ENCODE measurements around the gene RHBDF1. TPM values are rescaled to one million over a fixed set of nuclear protein-coding genes. Genes with fewer than 3 reads are reported as not detected.

RHBDF1 gene
- total and polyA plus RNA-seq, 9 of the 15 experiments (the other 6 are each of a cell fraction or from before 2014, with no cell fraction given): 1.0 to 8.2 (median 4.2) TPM

DNA sequence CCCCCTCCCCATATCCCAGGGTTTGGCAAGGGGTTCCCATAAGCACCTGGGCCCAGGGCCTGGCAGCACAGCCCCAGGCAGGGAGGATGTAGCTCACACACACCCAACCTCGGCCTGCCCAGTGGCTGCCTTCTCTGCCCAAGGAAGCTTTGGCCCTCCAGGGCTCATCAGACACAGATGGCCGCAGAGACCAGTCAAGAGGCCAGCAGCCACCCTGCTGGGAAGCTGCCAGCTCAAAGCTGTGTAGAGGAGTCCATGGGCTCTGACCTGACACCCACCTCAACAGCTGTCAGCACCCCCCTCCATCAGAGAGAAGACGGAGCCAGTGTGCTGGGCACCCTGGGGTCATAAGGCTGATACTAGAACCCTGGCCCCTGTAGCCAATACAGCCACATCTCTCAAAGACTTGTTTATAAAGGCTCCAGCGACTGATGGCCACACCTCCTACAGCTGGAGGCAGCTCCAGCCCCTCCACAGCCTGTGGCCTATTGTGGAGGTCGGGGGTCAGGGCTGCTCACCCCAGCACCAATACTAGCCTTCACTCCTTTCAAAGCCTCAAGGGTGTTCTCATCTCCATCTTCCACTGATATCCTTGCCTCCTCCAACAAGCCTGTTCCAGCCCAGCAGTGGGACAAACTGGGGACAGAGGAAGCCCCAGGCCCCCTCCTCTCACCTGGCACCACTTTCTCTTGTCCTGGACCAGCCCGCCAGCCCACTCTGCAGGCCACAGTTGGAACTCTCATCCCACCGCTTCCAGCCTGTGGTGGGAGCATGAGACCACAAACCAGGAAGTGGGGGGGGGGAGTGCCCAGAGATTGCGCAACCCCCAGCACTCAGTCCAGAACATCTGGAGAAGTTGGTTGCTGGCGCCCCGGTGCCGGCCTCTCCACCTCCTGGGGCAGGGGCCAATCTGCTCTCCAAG, 3.4 kb upstream of the RHBDF1 start (continued):
- TF ChIP-seq, protein P1, sequence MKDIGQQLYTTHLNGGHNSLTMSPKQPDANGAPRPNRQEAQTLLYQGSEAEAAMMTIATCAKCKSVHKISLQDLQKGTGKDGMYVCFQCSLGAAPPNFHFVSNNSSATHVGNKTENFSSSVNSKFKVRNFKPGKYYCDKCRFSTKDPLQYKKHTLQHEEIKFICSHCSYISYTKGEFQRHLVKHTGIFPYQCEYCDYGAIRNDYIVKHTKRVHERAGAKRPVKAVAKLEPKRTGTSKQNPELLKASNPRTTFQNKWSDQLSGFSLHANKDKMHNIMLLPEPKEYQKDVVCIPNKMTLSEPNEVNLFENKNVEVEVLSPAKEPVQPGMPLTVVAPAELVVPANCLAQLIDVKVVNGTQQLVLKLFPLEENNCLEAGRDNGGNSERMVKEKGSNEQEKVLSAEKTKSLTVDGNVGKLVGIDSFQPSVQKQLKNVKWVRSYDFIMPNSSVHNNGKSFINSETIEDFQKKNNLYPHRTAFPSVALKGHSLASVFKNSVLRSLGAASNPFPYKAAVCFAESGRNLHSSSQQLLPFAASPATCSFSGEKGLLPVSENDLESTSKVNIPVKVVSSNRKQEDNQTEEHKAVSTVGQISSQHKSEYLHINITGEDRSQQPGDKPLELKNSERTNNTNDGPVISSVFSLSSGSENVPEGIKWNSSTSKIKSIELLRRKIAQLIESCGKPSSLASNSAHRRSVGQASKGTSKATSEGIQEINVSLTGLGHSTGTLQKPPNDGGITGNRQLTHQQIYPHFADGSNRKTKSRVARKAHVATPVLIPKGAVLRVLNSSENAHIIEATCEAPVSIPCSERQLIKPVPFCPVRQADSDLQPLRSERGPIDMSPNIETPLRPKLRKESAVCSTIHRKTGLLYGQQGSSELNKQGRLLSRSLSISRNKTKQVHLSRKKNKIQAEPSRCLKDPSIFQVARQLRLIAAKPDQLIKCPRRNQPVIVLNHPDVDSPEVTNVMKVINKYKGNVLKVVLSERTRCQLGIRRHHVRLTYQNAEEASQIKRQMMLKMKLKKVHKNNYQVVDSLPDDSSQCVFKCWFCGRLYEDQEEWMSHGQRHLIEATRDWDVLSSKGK (CRISPR knock-in tag; IDR thresholded peaks at IDR 0.05): no peak
- TF ChIP-seq, protein P2, sequence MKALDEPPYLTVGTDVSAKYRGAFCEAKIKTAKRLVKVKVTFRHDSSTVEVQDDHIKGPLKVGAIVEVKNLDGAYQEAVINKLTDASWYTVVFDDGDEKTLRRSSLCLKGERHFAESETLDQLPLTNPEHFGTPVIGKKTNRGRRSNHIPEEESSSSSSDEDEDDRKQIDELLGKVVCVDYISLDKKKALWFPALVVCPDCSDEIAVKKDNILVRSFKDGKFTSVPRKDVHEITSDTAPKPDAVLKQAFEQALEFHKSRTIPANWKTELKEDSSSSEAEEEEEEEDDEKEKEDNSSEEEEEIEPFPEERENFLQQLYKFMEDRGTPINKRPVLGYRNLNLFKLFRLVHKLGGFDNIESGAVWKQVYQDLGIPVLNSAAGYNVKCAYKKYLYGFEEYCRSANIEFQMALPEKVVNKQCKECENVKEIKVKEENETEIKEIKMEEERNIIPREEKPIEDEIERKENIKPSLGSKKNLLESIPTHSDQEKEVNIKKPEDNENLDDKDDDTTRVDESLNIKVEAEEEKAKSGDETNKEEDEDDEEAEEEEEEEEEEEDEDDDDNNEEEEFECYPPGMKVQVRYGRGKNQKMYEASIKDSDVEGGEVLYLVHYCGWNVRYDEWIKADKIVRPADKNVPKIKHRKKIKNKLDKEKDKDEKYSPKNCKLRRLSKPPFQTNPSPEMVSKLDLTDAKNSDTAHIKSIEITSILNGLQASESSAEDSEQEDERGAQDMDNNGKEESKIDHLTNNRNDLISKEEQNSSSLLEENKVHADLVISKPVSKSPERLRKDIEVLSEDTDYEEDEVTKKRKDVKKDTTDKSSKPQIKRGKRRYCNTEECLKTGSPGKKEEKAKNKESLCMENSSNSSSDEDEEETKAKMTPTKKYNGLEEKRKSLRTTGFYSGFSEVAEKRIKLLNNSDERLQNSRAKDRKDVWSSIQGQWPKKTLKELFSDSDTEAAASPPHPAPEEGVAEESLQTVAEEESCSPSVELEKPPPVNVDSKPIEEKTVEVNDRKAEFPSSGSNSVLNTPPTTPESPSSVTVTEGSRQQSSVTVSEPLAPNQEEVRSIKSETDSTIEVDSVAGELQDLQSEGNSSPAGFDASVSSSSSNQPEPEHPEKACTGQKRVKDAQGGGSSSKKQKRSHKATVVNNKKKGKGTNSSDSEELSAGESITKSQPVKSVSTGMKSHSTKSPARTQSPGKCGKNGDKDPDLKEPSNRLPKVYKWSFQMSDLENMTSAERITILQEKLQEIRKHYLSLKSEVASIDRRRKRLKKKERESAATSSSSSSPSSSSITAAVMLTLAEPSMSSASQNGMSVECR (CRISPR knock-in tag; IDR thresholded peaks at IDR 0.05): peak; percentile 86
- TF ChIP-seq DACH1 (IDR thresholded peaks at IDR 0.05; ENCODE audit: partially characterized antibody) (peak; percentile 42), GATAD2A (IDR thresholded peaks at IDR 0.05) (0 out of 2 replicates have a peak, but pooled peaks have one; percentile 25), CTBP1 (IDR thresholded peaks at IDR 0.05; ENCODE audit: borderline replicate concordance) (peak; percentile 57; the same call in 1 of the 2 replicates), RBM34 (IDR thresholded peaks at IDR 0.05; ENCODE audit: borderline replicate concordance, insufficient read depth, low read length) (no peak), GABPA (tag; conservative IDR thresholded peaks at IDR 0.05; ENCODE audit: low read depth) (peak; percentile 71), ARID1B (IDR thresholded peaks at IDR 0.05) (peak; percentile 38; the same call in 1 of the 2 replicates), ELF1 (tag; IDR thresholded peaks at IDR 0.05) (peak; percentile 93), NEUROD1 (IDR thresholded peaks at IDR 0.05; ENCODE audit: borderline replicate concordance, low read depth, low read length, partially characterized antibody) (no peak), TRIM24 (IDR thresholded peaks at IDR 0.05) (peak in 1 of 2 experiments; percentile 50; a peak in 1 of 4 replicates), CEBPB (tag; IDR thresholded peaks at IDR 0.05) (peak; percentile 100), ELF2 (CRISPR knock-in tag; IDR thresholded peaks at IDR 0.05) (peak; percentile 93), PRPF4 (IDR thresholded peaks at IDR 0.05; ENCODE audit: insufficient read depth, low read depth, low read length, poor library complexity, severe bottlenecking) (no peak), NR2C2 (CRISPR knock-in tag; IDR thresholded peaks at IDR 0.05) (no peak), NR2C2 (tag; IDR thresholded peaks at IDR 0.05) (peak; percentile 59), HDAC3 (IDR thresholded peaks at IDR 0.05; ENCODE audit: borderline replicate concordance, partially characterized antibody) (no peak), KLF16 (IDR thresholded peaks at IDR 0.05) (peak; percentile 59; the same call in 1 of the 2 replicates)
- TF ChIP-seq, protein P3, sequence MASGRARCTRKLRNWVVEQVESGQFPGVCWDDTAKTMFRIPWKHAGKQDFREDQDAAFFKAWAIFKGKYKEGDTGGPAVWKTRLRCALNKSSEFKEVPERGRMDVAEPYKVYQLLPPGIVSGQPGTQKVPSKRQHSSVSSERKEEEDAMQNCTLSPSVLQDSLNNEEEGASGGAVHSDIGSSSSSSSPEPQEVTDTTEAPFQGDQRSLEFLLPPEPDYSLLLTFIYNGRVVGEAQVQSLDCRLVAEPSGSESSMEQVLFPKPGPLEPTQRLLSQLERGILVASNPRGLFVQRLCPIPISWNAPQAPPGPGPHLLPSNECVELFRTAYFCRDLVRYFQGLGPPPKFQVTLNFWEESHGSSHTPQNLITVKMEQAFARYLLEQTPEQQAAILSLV (tag; IDR thresholded peaks at IDR 0.05): peak; percentile 95
